ENCODE data around the gene ETV5. TPM values are rescaled to one million over a fixed set of nuclear protein-coding genes. Genes with fewer than 3 reads are reported as not detected.

The ETV5 gene
- total and polyA plus RNA-seq, 9 of the 15 experiments (the other 6 are each of a cell fraction or from before 2014, with no cell fraction given), result 9.2 to 25.9 (median 15.9) TPM

DNA sequence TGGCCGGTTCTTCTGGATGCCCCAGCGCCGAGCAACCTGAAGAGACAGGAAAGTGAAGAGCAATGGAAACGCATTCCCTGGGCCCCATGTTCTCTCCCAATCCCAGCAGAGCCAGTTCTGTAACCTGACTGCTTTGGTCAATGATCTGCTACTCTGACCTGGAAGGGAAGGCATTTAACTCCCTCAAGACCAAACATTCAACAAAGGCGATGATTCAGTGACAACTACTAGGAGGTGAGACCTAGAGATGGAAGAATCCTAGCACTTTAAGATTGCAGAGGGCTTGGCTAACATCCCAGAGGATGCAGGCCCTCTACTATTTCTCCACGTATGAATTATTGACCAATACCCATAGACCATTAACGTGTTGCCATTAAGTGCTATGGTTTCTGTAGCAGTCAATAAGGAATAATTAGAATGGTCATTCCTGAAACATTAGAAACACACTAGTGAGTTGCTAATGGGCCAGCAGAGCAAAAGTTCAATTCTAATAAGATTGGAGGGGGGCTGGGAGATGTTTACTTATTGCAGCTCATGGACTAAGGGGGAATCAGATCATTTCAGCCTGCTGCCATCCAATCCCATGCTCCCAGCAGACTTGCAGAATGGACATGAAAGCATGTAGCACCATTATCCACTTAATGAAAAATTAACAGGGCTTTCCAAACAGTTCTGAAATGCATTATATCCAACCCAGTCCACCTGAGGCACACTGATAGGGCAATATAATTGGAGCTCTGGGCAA, 56.6 kb downstream of the ETV5 start:
- 63% methylated on average over 7 of the region's 7 CpGs for WGBS (ENCODE audit: insufficient coverage, low coverage, missing lambda C conversion rate)

More for the DNA sequence above, 56.6 kb downstream of the ETV5 start:
- Histone ChIP-seq H3K9me1 (ENCODE audit: control insufficient read depth, insufficient read depth, low read length) (no peaks in the 10 kb centered on the region), H3K4me3 (no peak overlapping the region), H3K27me3 (ENCODE audit: control insufficient read depth in 2 of 2, insufficient read depth in 2 of 2, low read length in 2 of 2) (no peaks in the 10 kb centered on the region), H3K79me2 (ENCODE audit: control insufficient read depth, insufficient read depth, low read length) (no peaks in the 10 kb centered on the region), H3K4me2 (ENCODE audit: insufficient read depth, low read length) (no peak overlapping the region), H2AFZ (ENCODE audit: low read depth, low read length) (no peak overlapping the region), H3K4me1 (replicated peaks in 1 of 2; ENCODE audit: control insufficient read depth in 2 of 2, insufficient read depth in 2 of 2, low read length in 2 of 2) (no peaks in the 10 kb centered on the region; a peak in 1 of 5 replicates), H3K36me3 (ENCODE audit: control insufficient read depth, insufficient read depth, low read length) (peaks cover 26% of the 10 kb centered on the region; the same call in 2 of the 3 replicates), H3K27ac (ENCODE audit: extremely low read depth, low read depth, low read length) (no peak overlapping the region), H4K20me1 (replicated peaks; ENCODE audit: control insufficient read depth, insufficient read depth, low read length) (no peaks in the 10 kb centered on the region), H3K9ac (ENCODE audit: insufficient read depth in 1 of 2, low read depth in 2 of 2, low read length in 2 of 2) (no peak overlapping the region), H3K9me3 (replicated peaks; ENCODE audit: control insufficient read depth, insufficient read depth, low read depth, low read length) (no peaks in the 10 kb centered on the region)
- no peak for TF ChIP-seq NFE2 (IDR thresholded peaks at IDR 0.05; ENCODE audit: low read depth)
- no peak for TF ChIP-seq TAF15 (IDR thresholded peaks at IDR 0.05; ENCODE audit: low read depth, low read length)
- no peak for TF ChIP-seq LEF1 (IDR thresholded peaks at IDR 0.05)
- no peak for TF ChIP-seq TGIF2 (CRISPR knock-in tag; IDR thresholded peaks at IDR 0.05)
- TF ChIP-seq DEAF1 (CRISPR knock-in tag; IDR thresholded peaks at IDR 0.05), result no peak
- TF ChIP-seq ZNF766 (CRISPR knock-in tag; conservative IDR thresholded peaks at IDR 0.05), result no peak
- no peak for TF ChIP-seq GABPB1 (CRISPR knock-in tag; IDR thresholded peaks at IDR 0.05)
- TF ChIP-seq, protein P1, sequence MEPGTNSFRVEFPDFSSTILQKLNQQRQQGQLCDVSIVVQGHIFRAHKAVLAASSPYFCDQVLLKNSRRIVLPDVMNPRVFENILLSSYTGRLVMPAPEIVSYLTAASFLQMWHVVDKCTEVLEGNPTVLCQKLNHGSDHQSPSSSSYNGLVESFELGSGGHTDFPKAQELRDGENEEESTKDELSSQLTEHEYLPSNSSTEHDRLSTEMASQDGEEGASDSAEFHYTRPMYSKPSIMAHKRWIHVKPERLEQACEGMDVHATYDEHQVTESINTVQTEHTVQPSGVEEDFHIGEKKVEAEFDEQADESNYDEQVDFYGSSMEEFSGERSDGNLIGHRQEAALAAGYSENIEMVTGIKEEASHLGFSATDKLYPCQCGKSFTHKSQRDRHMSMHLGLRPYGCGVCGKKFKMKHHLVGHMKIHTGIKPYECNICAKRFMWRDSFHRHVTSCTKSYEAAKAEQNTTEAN (CRISPR knock-in tag; IDR thresholded peaks at IDR 0.05), result no peak
- no peak for TF ChIP-seq JUNB (CRISPR knock-in tag; conservative IDR thresholded peaks at IDR 0.05)
- no TSS peak for BruUV-seq (replicated peaks)
- in situ Hi-C loops (cut with MboI), result loop anchor here (25.0 kb wide), 1 partner anchor 1390 kb away; no protein-coding TSS in a partner anchor
- intact Hi-C loops (cut with micrococcal nuclease), result no loop called here
- no peak for ATAC-seq
- CTCF ChIA-PET (ENCODE audit: low intra/inter-chr PET ratio), result no interaction called here
- no peak for DNase-seq (ENCODE audit: extremely low read depth in 1 of 4, low spot score in 3 of 4)
- no peak for FAIRE-seq
- POLR2A ChIA-PET, result no interaction called here

Data from K562 (cell line).